Measurements from ENCODE around the gene PCDHGA7. TPM values are rescaled to one million over a fixed set of nuclear protein-coding genes. Genes with fewer than 3 reads are reported as not detected.

Gene PCDHGA7
- total RNA-seq, 1 experiment from 2014 or later, result 1.6 TPM

- CTCF ChIA-PET, result interaction anchor here (0.5 to 1.7 kb wide), 9 partner anchors 10 to 161 kb away, joined by 4 to 15 read pairs (median 5); partner anchors contain the start of genes PCDHGA10, PCDHGA11, PCDHGA8 and PCDHGB3
- no peak for DNase-seq (ENCODE audit: low spot score)
Observed at GRCh38 chr5:141402553-141403243, 20.2 kb downstream of the PCDHGA7 start, which contains the start of gene PCDHGA9. Gene PCDHGA9, plus strand, starts transcription at chr5:141402778. Its CDS starts 175 bp downstream, at chr5:141402953.

GRCh38 chr5:141403387-141403786 lies 20.8 kb downstream of the PCDHGA7 start:
- DNase-seq (ENCODE audit: low spot score), result no peak
- Mint-ChIP-seq H3K9me3 (peaks cover 43% of the 10 kb centered on the region), H3K4me1 (peaks cover 3% of the 10 kb centered on the region), H3K36me3 (peaks cover 49% of the 10 kb centered on the region), H3K27ac (no peak overlapping the region), H3K27me3 (ENCODE audit: low read depth) (peaks cover 17% of the 10 kb centered on the region), H3K4me3 (no peak overlapping the region)
- no peak for ATAC-seq
- POLR2A ChIA-PET, result no interaction called here
- TF ChIP-seq SP1 (CRISPR knock-in tag; conservative IDR thresholded peaks at IDR 0.05) (no peak), ZSCAN18 (CRISPR knock-in tag; IDR thresholded peaks at IDR 0.05) (no peak), IRF1 (CRISPR knock-in tag; IDR thresholded peaks at IDR 0.05) (no peak), KAT7 (CRISPR knock-in tag; IDR thresholded peaks at IDR 0.05; ENCODE audit: borderline replicate concordance) (no peak), ZNF138 (CRISPR knock-in tag; conservative IDR thresholded peaks at IDR 0.05) (no peak), FOXP1 (CRISPR knock-in tag; IDR thresholded peaks at IDR 0.05; ENCODE audit: borderline replicate concordance) (no peak)
- CTCF ChIA-PET, result interaction anchor here (0.6 to 1.7 kb wide), 9 partner anchors 10 to 160 kb away, joined by 3 to 15 read pairs (median 5); partner anchors contain the start of genes PCDHGA10, PCDHGA11, PCDHGA8 and PCDHGB3

More at GRCh38 chr5:141402553-141403243, 20.2 kb downstream of the PCDHGA7 start, which contains the start of gene PCDHGA9:
- H3K4me3 Mint-ChIP-seq, result no peak within 1 kb of the TSS
- no peak for TF ChIP-seq NR1H2 (CRISPR knock-in tag; IDR thresholded peaks at IDR 0.05)
- no peak for TF ChIP-seq ZNF425 (CRISPR knock-in tag; conservative IDR thresholded peaks at IDR 0.05)
- TF ChIP-seq OVOL2 (CRISPR knock-in tag; IDR thresholded peaks at IDR 0.05; ENCODE audit: borderline replicate concordance), result no peak
- no peak for TF ChIP-seq USF2 (CRISPR knock-in tag; IDR thresholded peaks at IDR 0.05)
- TF ChIP-seq ZNF281 (CRISPR knock-in tag; IDR thresholded peaks at IDR 0.05), result no peak
- TF ChIP-seq ZNF121 (CRISPR knock-in tag; IDR thresholded peaks at IDR 0.05), result no peak
- no peaks in the 10 kb centered on the region for H3K4me1 Mint-ChIP-seq
- H3K27ac Mint-ChIP-seq, result no peak within 1 kb of the TSS
- POLR2A ChIA-PET, result no interaction called here
- peaks cover 14% of the 10 kb centered on the region for H3K27me3 Mint-ChIP-seq (ENCODE audit: low read depth)
- peaks cover 50% of the 10 kb centered on the region for H3K36me3 Mint-ChIP-seq
- no peak for ATAC-seq
- peaks cover 43% of the 10 kb centered on the region for H3K9me3 Mint-ChIP-seq

All from WTC11 (cell line).